ENCODE results near the gene SUMO3. TPM values are rescaled to one million over a fixed set of nuclear protein-coding genes. Genes with fewer than 3 reads are reported as not detected.

SUMO3 gene
- total and polyA plus RNA-seq, 2 experiments from 2014 or later = 90.8 to 103 TPM

GRCh38 chr21:44840771-44841170 is 22.9 kb upstream of the SUMO3 start (continued):
- TF ChIP-seq ZNF462 (CRISPR knock-in tag; IDR thresholded peaks at IDR 0.05) (no peak), ZNF114 (CRISPR knock-in tag; IDR thresholded peaks at IDR 0.05) (no peak), EZH2phosphoT487 (IDR thresholded peaks at IDR 0.05; ENCODE audit: unreplicated experiment) (no peak), ZNF331 (CRISPR knock-in tag; IDR thresholded peaks at IDR 0.05; ENCODE audit: low read depth) (no peak), CTCF (conservative IDR thresholded peaks at IDR 0.05; ENCODE audit: low read depth in 2 of 2) (no peak), NANOG (IDR thresholded peaks at IDR 0.05; ENCODE audit: borderline replicate concordance) (no peak), ETS1 (IDR thresholded peaks at IDR 0.05) (no peak), EZH2 (IDR thresholded peaks at IDR 0.05; ENCODE audit: low read depth, unreplicated experiment) (no peak), CREB1 (CRISPR knock-in tag; IDR thresholded peaks at IDR 0.05; ENCODE audit: low read depth) (no peak), POLR2AphosphoS5 (IDR thresholded peaks at IDR 0.05; ENCODE audit: low read depth) (no peak)
